Adrenal gland (tissue), 5 donors: ENCODE results near the gene RTEL1.

Experiments used
- POLR2A ChIP-seq, 2 donors: fragments of 450-650 bp; IDR thresholded peaks; one replicate each; pipeline ENCODE4 v1.6.1; 2017; ENCODE audit warnings: antibody characterized with exemption in 2 of 2, mild to moderate bottlenecking in 2 of 2, moderate library complexity in 1 of 2
- TF ChIP-seq, protein P1 (sequence below), 6 experiments: fragments of 450-650 bp in 4 of 6; fragments of 200-600 bp in 2 of 6; sonication (generic) in 1 of 6; IDR thresholded peaks; 1 replicate in 5 of 6; 2 replicates in 1 of 6; pipeline versions ENCODE4 v1.5.1 to v1.8.0; 2016 to 2021; ENCODE audit warnings: antibody characterized with exemption in 6 of 6, mild to moderate bottlenecking in 2 of 6, moderate library complexity in 1 of 6
- donor health status: DM: no; HTN: no; CAD: no.

DNA sequence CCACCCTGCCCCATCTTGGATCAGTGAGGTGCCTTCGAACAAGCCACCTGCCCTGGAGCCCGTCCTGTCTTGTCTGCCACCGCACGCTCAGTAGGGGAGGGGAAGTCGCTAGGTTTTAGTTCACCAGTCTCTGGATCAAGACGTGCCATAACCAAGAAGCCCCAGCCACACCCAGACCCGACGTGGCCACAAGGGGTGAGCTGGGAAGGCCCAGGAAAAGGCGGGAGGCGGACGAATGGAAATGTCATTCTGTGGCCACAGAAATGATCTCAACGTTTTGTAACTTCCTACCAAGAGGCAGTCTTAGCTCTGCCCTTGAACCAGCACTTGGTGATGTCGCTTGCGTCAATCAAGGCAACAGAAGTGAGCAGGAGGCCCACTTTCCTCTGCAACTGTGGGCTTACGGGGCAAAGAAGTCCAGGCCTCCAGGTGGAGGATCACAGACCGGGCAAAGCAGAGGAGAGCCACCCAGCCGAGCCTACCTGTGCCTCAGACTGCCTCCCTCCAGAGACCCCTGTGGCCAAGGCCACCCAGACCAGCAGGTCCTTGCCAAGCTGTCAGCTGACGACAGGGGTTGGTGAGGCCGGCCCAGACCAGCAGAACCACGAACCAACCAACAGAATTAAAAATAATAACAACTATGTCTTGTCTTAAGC lies 45.7 kb upstream of the RTEL1 start:
- TF ChIP-seq, protein P1, sequence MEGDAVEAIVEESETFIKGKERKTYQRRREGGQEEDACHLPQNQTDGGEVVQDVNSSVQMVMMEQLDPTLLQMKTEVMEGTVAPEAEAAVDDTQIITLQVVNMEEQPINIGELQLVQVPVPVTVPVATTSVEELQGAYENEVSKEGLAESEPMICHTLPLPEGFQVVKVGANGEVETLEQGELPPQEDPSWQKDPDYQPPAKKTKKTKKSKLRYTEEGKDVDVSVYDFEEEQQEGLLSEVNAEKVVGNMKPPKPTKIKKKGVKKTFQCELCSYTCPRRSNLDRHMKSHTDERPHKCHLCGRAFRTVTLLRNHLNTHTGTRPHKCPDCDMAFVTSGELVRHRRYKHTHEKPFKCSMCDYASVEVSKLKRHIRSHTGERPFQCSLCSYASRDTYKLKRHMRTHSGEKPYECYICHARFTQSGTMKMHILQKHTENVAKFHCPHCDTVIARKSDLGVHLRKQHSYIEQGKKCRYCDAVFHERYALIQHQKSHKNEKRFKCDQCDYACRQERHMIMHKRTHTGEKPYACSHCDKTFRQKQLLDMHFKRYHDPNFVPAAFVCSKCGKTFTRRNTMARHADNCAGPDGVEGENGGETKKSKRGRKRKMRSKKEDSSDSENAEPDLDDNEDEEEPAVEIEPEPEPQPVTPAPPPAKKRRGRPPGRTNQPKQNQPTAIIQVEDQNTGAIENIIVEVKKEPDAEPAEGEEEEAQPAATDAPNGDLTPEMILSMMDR (IDR thresholded peaks at IDR 0.05), result peak in 2 of 6 experiments; percentile 22 to 31
- no peak for TF ChIP-seq POLR2A (IDR thresholded peaks at IDR 0.05)
